ENCODE results near the gene RAD51C. TPM values are rescaled to one million over a fixed set of nuclear protein-coding genes. Genes with fewer than 3 reads are reported as not detected.
A peak's percentile ranks its signal among the peaks of the same experiment; 100 is the strongest.

RAD51C gene

GRCh38 chr17:58783380-58783779 is 91.0 kb downstream of the RAD51C start:
- H2AK5ac ChIP-seq (ENCODE audit: low read length), result no peak overlapping the region

GRCh38 chr17:58785097-58785496 is 92.7 kb downstream of the RAD51C start:
- no peak overlapping the region for H3K23ac ChIP-seq (ENCODE audit: low read length)
- no peaks in the 10 kb centered on the region for H3K36me3 ChIP-seq (ENCODE audit: control insufficient read depth, insufficient read depth, low read length)
- H3K4me1 ChIP-seq (ENCODE audit: control insufficient read depth, low read depth, low read length), result no peaks in the 10 kb centered on the region
- no peak overlapping the region for H2BK15ac ChIP-seq (replicated peaks; ENCODE audit: low read depth)
- H4K5ac ChIP-seq (ENCODE audit: low read length), result no peak overlapping the region
- no peaks in the 10 kb centered on the region for H3K79me1 ChIP-seq (ENCODE audit: low read length)
- H3K27ac ChIP-seq (ENCODE audit: low read depth, low read length), result no peak overlapping the region
- no peak overlapping the region for H4K8ac ChIP-seq (ENCODE audit: low read depth, low read length)
- H3K79me2 ChIP-seq (ENCODE audit: control insufficient read depth, insufficient read depth, low read length), result no peaks in the 10 kb centered on the region
- no peak overlapping the region for H2AK5ac ChIP-seq (ENCODE audit: low read length)
- no peak overlapping the region for H2BK5ac ChIP-seq (ENCODE audit: low read length)
- no peaks in the 10 kb centered on the region for H3K27me3 ChIP-seq (ENCODE audit: insufficient read depth, low read length, poor library complexity)
- no peak overlapping the region for H3K18ac ChIP-seq (ENCODE audit: low read length)
- no peak overlapping the region for H3K9ac ChIP-seq (ENCODE audit: low read length)
- H3K4ac ChIP-seq (ENCODE audit: low read depth, low read length), result no peak overlapping the region
- DNase-seq, result no peak
- H2BK120ac ChIP-seq (ENCODE audit: low read depth, low read length), result no peak overlapping the region
- no peak overlapping the region for H3K4me2 ChIP-seq (ENCODE audit: low read length)
- H3K4me3 ChIP-seq (ENCODE audit: low read length), result no peak overlapping the region
- H3K56ac ChIP-seq (ENCODE audit: low read length), result no peak overlapping the region
- no CpG with 5 or more reads among the region's 1 CpG for WGBS (ENCODE audit: extremely low coverage, insufficient coverage, low lambda C conversion rate)

More at GRCh38 chr17:58783380-58783779, 91.0 kb downstream of the RAD51C start:
- H3K4me1 ChIP-seq (ENCODE audit: control insufficient read depth, low read depth, low read length), result no peaks in the 10 kb centered on the region
- no peak overlapping the region for H4K5ac ChIP-seq (ENCODE audit: low read length)
- no peaks in the 10 kb centered on the region for H3K79me2 ChIP-seq (ENCODE audit: control insufficient read depth, insufficient read depth, low read length)
- H3K27ac ChIP-seq (ENCODE audit: low read depth, low read length), result no peak overlapping the region
- H3K27me3 ChIP-seq (ENCODE audit: insufficient read depth, low read length, poor library complexity), result no peaks in the 10 kb centered on the region
- no peaks in the 10 kb centered on the region for H3K36me3 ChIP-seq (ENCODE audit: control insufficient read depth, insufficient read depth, low read length)
- H3K9ac ChIP-seq (ENCODE audit: low read length), result no peak overlapping the region
- H3K79me1 ChIP-seq (ENCODE audit: low read length), result no peaks in the 10 kb centered on the region
- no peak overlapping the region for H3K4me3 ChIP-seq (ENCODE audit: low read length)
- no peak overlapping the region for H3K23ac ChIP-seq (ENCODE audit: low read length)
- no peak overlapping the region for H3K4ac ChIP-seq (ENCODE audit: low read depth, low read length)
- no peak overlapping the region for H2BK5ac ChIP-seq (ENCODE audit: low read length)
- H3K4me2 ChIP-seq (ENCODE audit: low read length), result no peak overlapping the region
- WGBS (ENCODE audit: extremely low coverage, insufficient coverage, low lambda C conversion rate), result no CpG with 5 or more reads among the region's 4 CpGs
- no peak for DNase-seq
- no peak overlapping the region for H3K18ac ChIP-seq (ENCODE audit: low read length)
- H2BK120ac ChIP-seq (ENCODE audit: low read depth, low read length), result no peak overlapping the region
- H2BK15ac ChIP-seq (replicated peaks; ENCODE audit: low read depth), result no peak overlapping the region
- no peak overlapping the region for H4K8ac ChIP-seq (ENCODE audit: low read depth, low read length)
- no peak overlapping the region for H3K56ac ChIP-seq (ENCODE audit: low read length)

Small RNA genes lying within 50 kb of the gene (small RNA-seq; reads per million reads assigned to genes)
- gene AC011195.1 (ENCODE audit: insufficient read depth), result not detected
- not detected for gene AC025521.1 (ENCODE audit: insufficient read depth)
- not detected for gene RF00017 (ENCODE audit: insufficient read depth)
- gene RNU1-108P (ENCODE audit: insufficient read depth), result not detected
- gene RNU1-52P (ENCODE audit: insufficient read depth), result not detected
- 3.0 reads per million, percentile 46 among the genes with 10 or more reads in this experiment for gene RNU1-85P (ENCODE audit: insufficient read depth)

Data from mesendoderm (in vitro differentiated cells).